ENCODE data around the gene NOMO2. TPM values are rescaled to one million over a fixed set of nuclear protein-coding genes. Genes with fewer than 3 reads are reported as not detected.
"Not testable (repeated sequence)": the region's sequence is repeated elsewhere in the genome, so short reads cannot be mapped to it uniquely, and the experiment has no call there.

NOMO2 gene
- polyA plus RNA-seq, 2 donors = 27.9 to 38.8 TPM

- H3K4me1 ChIP-seq (ENCODE audit: control insufficient read depth in 2 of 2, insufficient read depth in 2 of 2, low read length in 1 of 2); H3K27me3 ChIP-seq (ENCODE audit: control insufficient read depth in 1 of 2, insufficient read depth in 2 of 2, low read length in 2 of 2); H3K9me3 ChIP-seq (ENCODE audit: control insufficient read depth in 2 of 2, insufficient read depth in 1 of 2, low read depth in 1 of 2, low read length in 1 of 2); H3K4me3 ChIP-seq (ENCODE audit: low read depth in 1 of 2, low read length in 2 of 2); H3K27ac ChIP-seq (ENCODE audit: low read depth in 2 of 2, low read length in 1 of 2); H3K36me3 ChIP-seq (ENCODE audit: control insufficient read depth in 2 of 2, insufficient read depth in 2 of 2, low read length in 1 of 2): not testable (repeated sequence)
- WGBS, 2 donors = 46 to 61% methylated on average over 1 to 2 of the region's 2 CpGs
These were observed 14.0 kb upstream of the NOMO2 start for GRCh38 chr16:18575945-18576344.

DNA sequence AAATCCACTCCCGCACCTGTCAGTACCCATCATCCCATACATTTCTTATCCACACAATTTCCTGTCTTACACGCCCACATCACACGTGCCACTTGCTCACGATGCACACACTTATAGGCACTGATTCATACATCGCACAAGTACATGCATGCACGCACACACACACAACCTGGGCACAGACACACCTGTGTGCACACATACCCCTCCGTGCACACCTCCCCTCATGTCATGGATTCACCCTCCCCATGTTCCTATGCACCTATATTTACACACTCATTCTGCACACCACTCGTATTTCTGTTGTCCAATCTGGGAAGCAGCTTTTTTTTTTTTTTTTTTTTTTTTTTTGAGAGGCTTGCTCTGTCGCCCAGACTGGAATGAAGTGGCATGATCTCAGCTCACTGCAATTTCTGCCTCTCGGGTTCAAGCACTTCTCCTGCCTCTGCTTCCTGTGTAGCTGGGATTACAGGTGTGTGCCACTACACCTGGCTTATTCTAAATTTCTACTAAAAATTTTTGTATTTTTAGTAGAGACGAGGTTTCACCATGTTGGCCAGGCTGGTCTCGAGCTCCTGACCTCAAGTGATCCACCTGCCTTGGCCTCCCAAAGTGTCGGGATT is 13.5 kb upstream of the NOMO2 start:
- H3K36me3 ChIP-seq (ENCODE audit: control insufficient read depth in 2 of 2, insufficient read depth in 2 of 2, low read length in 1 of 2); H3K9me3 ChIP-seq (ENCODE audit: control insufficient read depth in 2 of 2, insufficient read depth in 1 of 2, low read depth in 1 of 2, low read length in 1 of 2); H3K27ac ChIP-seq (ENCODE audit: low read depth in 2 of 2, low read length in 1 of 2); H3K27me3 ChIP-seq (ENCODE audit: control insufficient read depth in 1 of 2, insufficient read depth in 2 of 2, low read length in 2 of 2); H3K4me3 ChIP-seq (ENCODE audit: low read depth in 1 of 2, low read length in 2 of 2); H3K4me1 ChIP-seq (ENCODE audit: control insufficient read depth in 2 of 2, insufficient read depth in 2 of 2, low read length in 1 of 2): not testable (repeated sequence)
- 83 to 91% methylated on average over 9 of the region's 13 CpGs for WGBS, 2 donors

DNA sequence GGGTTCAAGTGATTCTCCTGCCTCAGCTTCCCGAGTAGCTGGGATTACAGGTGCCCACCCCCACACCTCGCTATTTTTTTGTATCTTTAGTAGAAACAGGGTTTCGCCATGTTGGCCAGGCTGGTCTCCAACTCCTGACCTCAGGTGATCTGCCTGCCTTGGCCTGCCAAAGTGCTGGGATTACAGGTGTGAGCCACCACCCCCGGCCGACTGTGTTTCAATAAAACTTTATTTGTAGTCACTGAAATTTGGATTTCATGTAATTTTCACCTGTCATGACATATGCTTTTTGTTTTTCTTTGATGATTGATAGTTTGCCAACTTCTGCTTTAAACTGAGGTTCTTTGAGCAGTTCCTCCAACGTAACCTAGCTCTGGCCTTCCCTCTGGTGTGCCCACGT is 12.0 kb upstream of the NOMO2 start:
- 93% methylated on average over 2 to 3 of the region's 7 CpGs for WGBS, 2 donors
- H3K9me3 ChIP-seq (ENCODE audit: control insufficient read depth in 2 of 2, insufficient read depth in 1 of 2, low read depth in 1 of 2, low read length in 1 of 2) = not testable (repeated sequence)

GRCh38 chr16:18572973-18573372 is 11.1 kb upstream of the NOMO2 start:
- H3K4me1 ChIP-seq (ENCODE audit: control insufficient read depth in 2 of 2, insufficient read depth in 2 of 2, low read length in 1 of 2); H3K27ac ChIP-seq (ENCODE audit: low read depth in 2 of 2, low read length in 1 of 2); H3K27me3 ChIP-seq (ENCODE audit: control insufficient read depth in 1 of 2, insufficient read depth in 2 of 2, low read length in 2 of 2); H3K9me3 ChIP-seq (ENCODE audit: control insufficient read depth in 2 of 2, insufficient read depth in 1 of 2, low read depth in 1 of 2, low read length in 1 of 2); H3K36me3 ChIP-seq (ENCODE audit: control insufficient read depth in 2 of 2, insufficient read depth in 2 of 2, low read length in 1 of 2); H3K4me3 ChIP-seq (ENCODE audit: low read depth in 1 of 2, low read length in 2 of 2): not testable (repeated sequence)
- WGBS, 2 donors = 93 to 94% methylated on average over 6 to 7 of the region's 8 CpGs

More for the DNA sequence above, 12.0 kb upstream of the NOMO2 start:
- not testable (repeated sequence) for H3K27ac ChIP-seq (ENCODE audit: low read depth in 2 of 2, low read length in 1 of 2); H3K4me1 ChIP-seq (ENCODE audit: control insufficient read depth in 2 of 2, insufficient read depth in 2 of 2, low read length in 1 of 2); H3K27me3 ChIP-seq (ENCODE audit: control insufficient read depth in 1 of 2, insufficient read depth in 2 of 2, low read length in 2 of 2); H3K36me3 ChIP-seq (ENCODE audit: control insufficient read depth in 2 of 2, insufficient read depth in 2 of 2, low read length in 1 of 2); H3K4me3 ChIP-seq (ENCODE audit: low read depth in 1 of 2, low read length in 2 of 2)

DNA sequence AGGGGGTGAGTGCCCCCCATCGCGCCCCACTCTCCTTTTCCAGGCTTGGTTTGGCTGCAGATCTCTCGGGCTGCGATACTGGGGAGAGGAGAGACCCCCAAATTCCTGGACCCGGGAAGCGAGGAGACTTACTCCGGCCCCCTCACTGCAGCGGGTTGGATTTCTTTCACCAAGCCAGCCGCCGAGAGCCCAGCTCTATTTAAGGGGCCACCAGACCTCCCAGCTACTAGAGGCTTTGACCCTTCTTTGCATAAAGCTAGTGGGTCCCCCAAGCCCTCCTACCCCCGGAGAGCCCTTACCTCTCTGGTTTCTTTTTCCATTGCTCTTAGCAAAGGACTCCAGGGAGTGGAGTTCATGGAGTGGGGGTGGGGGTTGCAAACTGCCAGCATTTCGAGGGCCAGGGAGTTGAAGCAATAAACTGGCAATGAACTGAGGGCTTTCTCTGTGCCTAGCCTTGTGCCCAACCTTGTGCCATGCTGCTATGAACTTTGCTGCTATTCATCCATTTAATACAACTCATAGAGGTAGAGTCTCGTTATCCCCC is 9.5 kb upstream of the NOMO2 start:
- H3K4me3 ChIP-seq (ENCODE audit: low read depth in 1 of 2, low read length in 2 of 2); H3K4me1 ChIP-seq (ENCODE audit: control insufficient read depth in 2 of 2, insufficient read depth in 2 of 2, low read length in 1 of 2); H3K36me3 ChIP-seq (ENCODE audit: control insufficient read depth in 2 of 2, insufficient read depth in 2 of 2, low read length in 1 of 2); H3K27ac ChIP-seq (ENCODE audit: low read depth in 2 of 2, low read length in 1 of 2); H3K9me3 ChIP-seq (ENCODE audit: control insufficient read depth in 2 of 2, insufficient read depth in 1 of 2, low read depth in 1 of 2, low read length in 1 of 2); H3K27me3 ChIP-seq (ENCODE audit: control insufficient read depth in 1 of 2, insufficient read depth in 2 of 2, low read length in 2 of 2): not testable (repeated sequence)
- 8 to 12% methylated on average over 7 to 8 of the region's 13 CpGs for whole genome bisulfite sequencing, 2 donors

GRCh38 chr16:18570529-18571306 is 8.8 kb upstream of the NOMO2 start:
- H3K27ac ChIP-seq (ENCODE audit: low read depth in 2 of 2, low read length in 1 of 2); H3K9me3 ChIP-seq (ENCODE audit: control insufficient read depth in 2 of 2, insufficient read depth in 1 of 2, low read depth in 1 of 2, low read length in 1 of 2); H3K27me3 ChIP-seq (ENCODE audit: control insufficient read depth in 1 of 2, insufficient read depth in 2 of 2, low read length in 2 of 2); H3K4me3 ChIP-seq (ENCODE audit: low read depth in 1 of 2, low read length in 2 of 2); H3K4me1 ChIP-seq (ENCODE audit: control insufficient read depth in 2 of 2, insufficient read depth in 2 of 2, low read length in 1 of 2); H3K36me3 ChIP-seq (ENCODE audit: control insufficient read depth in 2 of 2, insufficient read depth in 2 of 2, low read length in 1 of 2): not testable (repeated sequence)
- 16 to 20% methylated on average over 11 to 28 of the region's 46 CpGs for WGBS, 2 donors

DNA sequence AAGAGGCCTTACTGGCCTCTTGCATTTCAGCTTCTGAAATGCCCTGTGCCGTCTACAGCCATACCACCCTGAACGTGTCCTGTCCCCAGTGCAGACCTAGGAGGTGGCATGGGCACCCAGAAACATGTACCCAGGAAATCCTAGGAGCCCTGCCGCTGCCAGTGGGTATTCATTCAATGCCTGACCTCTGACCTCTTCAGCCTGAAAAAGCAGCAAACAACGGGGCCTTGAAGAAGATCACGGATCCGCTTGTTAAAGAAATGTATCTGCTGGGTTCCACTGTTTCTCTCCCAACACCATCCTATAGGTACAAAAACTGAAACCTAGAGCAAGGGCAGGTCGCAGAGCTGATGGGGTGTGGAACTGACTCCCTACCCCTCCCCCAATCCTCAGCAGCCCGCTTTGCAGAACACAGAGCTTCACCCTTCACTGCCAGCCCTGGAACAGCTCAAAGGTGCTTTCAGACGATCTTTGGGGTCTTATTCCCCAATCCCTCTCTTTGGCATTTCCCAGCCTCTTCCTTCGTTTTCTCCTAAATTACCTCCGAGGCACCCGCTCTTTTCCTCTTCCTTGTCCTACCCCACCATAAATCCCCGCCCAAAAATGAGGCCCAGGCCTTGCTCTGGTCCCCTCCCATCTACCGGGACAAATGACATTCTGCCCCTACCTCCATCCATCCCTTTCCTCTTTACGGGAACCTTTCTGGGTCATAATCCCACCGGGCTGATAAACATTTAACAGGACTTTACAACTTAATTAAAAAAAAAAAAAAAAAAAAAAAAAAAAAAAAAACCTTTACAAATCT is 1.3 kb downstream of the NOMO2 start:
- 32 to 39% methylated on average over 9 to 14 of the region's 16 CpGs for WGBS, 2 donors
- H3K27me3 ChIP-seq (ENCODE audit: control insufficient read depth in 1 of 2, insufficient read depth in 2 of 2, low read length in 2 of 2); H3K36me3 ChIP-seq (ENCODE audit: control insufficient read depth in 2 of 2, insufficient read depth in 2 of 2, low read length in 1 of 2); H3K4me1 ChIP-seq (ENCODE audit: control insufficient read depth in 2 of 2, insufficient read depth in 2 of 2, low read length in 1 of 2); H3K9me3 ChIP-seq (ENCODE audit: control insufficient read depth in 2 of 2, insufficient read depth in 1 of 2, low read depth in 1 of 2, low read length in 1 of 2); H3K27ac ChIP-seq (ENCODE audit: low read depth in 2 of 2, low read length in 1 of 2): not testable (repeated sequence)
- peak overlapping the region in 1 of 2 donors; percentile 53 for H3K4me3 ChIP-seq (ENCODE audit: low read depth in 1 of 2, low read length in 2 of 2)

- H3K4me1 ChIP-seq (ENCODE audit: control insufficient read depth in 2 of 2, insufficient read depth in 2 of 2, low read length in 1 of 2); H3K9me3 ChIP-seq (ENCODE audit: control insufficient read depth in 2 of 2, insufficient read depth in 1 of 2, low read depth in 1 of 2, low read length in 1 of 2); H3K27me3 ChIP-seq (ENCODE audit: control insufficient read depth in 1 of 2, insufficient read depth in 2 of 2, low read length in 2 of 2); H3K27ac ChIP-seq (ENCODE audit: low read depth in 2 of 2, low read length in 1 of 2); H3K36me3 ChIP-seq (ENCODE audit: control insufficient read depth in 2 of 2, insufficient read depth in 2 of 2, low read length in 1 of 2); H3K4me3 ChIP-seq (ENCODE audit: low read depth in 1 of 2, low read length in 2 of 2): not testable (repeated sequence)
- no CpG with 5 or more reads among the region's 5 CpGs for WGBS, 2 donors
These were observed 8.2 kb downstream of the NOMO2 start for GRCh38 chr16:18553671-18554070.

- H3K9me3 ChIP-seq (ENCODE audit: control insufficient read depth in 2 of 2, insufficient read depth in 1 of 2, low read depth in 1 of 2, low read length in 1 of 2); H3K27ac ChIP-seq (ENCODE audit: low read depth in 2 of 2, low read length in 1 of 2); H3K4me3 ChIP-seq (ENCODE audit: low read depth in 1 of 2, low read length in 2 of 2); H3K4me1 ChIP-seq (ENCODE audit: control insufficient read depth in 2 of 2, insufficient read depth in 2 of 2, low read length in 1 of 2); H3K27me3 ChIP-seq (ENCODE audit: control insufficient read depth in 1 of 2, insufficient read depth in 2 of 2, low read length in 2 of 2); H3K36me3 ChIP-seq (ENCODE audit: control insufficient read depth in 2 of 2, insufficient read depth in 2 of 2, low read length in 1 of 2): not testable (repeated sequence)
- 82 to 88% methylated on average over 4 to 5 of the region's 6 CpGs for WGBS, 2 donors
These were observed 14.5 kb downstream of the NOMO2 start for GRCh38 chr16:18547382-18547781.
